A549 treated with AZD2906 at 1 μM for 4 hours (cell line): Measurements from ENCODE around the gene SH3RF2. TPM values are rescaled to one million over a fixed set of nuclear protein-coding genes. Genes with fewer than 3 reads are reported as not detected.

Source experiments
- total RNA-seq: library from RNA; stranded (reverse); fragments of 200-300 nt; extraction: Qiagen RNA extraction; gene quantifications from 5 replicates; pipeline ENCODE4 v1.2.3, GENCODE V29; 2022

SH3RF2 gene
- 2.2 to 3.0 TPM (median 2.4 TPM) in 5 replicates for total RNA-seq

GRCh38 chr5:145936401-145937131 lies at the start of gene SH3RF2:
Gene SH3RF2, plus strand, starts transcription at chr5:145936578. Its CDS starts 1,351 bp downstream, at chr5:145937929.

GRCh38 chr5:146105477-146105876 lies 169.1 kb downstream of the SH3RF2 start, which contains the start of gene PLAC8L1:
Gene PLAC8L1, minus strand, starts transcription at chr5:146105577. Its CDS starts 1,266 bp downstream, at chr5:146104311.

Other genes with a start within 250 kb of the SH3RF2 start
- 7.6 to 10.8 TPM (median 8.1 TPM) in 5 replicates for gene PRELID2, start 101.2 kb upstream of the SH3RF2 start, total RNA-seq
- not detected in 5 replicates for gene GRXCR2, start 63.6 kb upstream of the SH3RF2 start, total RNA-seq
- 0.14 to 0.30 TPM in 2 of 5 replicates, not detected in the others for gene PLAC8L1, start 169.0 kb downstream of the SH3RF2 start, total RNA-seq
- gene LARS1, start 246.1 kb downstream of the SH3RF2 start, total RNA-seq: 44.8 to 58.0 TPM (median 48.9 TPM) in 5 replicates